Measurements from ENCODE around the gene PRPF40B. TPM values are rescaled to one million over a fixed set of nuclear protein-coding genes. Genes with fewer than 3 reads are reported as not detected.

The PRPF40B gene
- total RNA-seq, 3 donors from 2014 or later: 10.4 to 34.0 (median 32.8) TPM

DNA sequence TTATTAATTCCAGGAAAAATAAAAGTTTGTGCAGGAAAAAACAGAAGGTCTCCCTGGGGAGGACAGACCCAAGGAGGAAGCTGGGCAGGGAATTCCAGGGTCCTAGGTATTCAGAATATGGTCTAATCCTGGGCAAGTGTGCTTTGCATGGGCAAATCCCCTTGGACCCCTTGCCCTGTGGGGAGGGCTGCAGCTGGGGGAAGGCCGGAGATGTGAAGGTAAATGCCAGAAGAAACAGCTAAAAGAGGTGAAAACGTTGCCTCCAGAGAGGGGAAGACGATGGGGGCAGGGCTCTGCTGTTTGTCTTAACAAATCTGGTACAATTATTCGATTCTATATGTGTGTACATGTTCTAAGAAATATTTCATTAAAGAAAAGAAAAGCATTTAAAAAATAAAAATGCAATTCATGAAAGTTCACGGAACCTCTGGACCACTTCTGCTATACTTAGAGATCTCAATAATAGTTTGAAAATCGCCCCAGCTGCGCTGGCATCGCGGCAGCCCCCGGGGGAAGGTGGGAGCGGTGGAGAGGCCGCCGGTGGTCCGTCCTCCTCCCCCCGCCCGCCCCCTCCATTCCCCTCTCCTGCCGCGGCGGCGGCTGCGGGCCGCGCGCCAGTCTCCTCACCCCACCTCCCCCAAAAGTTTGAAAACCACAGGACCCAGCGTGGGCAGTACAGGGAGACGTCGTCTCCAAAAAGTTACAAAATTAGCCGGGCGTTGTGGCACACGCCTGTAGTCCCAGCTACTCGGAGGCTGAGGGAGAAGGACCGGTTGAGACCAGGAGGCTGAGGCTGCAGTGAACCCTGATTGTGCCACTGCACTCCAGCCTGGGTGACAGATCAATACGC, 1.5 kb upstream of the PRPF40B start:
- Histone ChIP-seq H3K4me1 (peaks cover 0 to 6% of the 10 kb centered on the region in 2 donors), H3K36me3 (no peaks in the 10 kb centered on the region), H3K27me3 (no peaks in the 10 kb centered on the region), H3K9me3 (no peaks in the 10 kb centered on the region), H3K27ac (peak overlapping the region; percentile 93 to 96), H3K4me3 (peak overlapping the region; percentile 51 to 77 (median 68))
- TF ChIP-seq POLR2AphosphoS5 (IDR thresholded peaks at IDR 0.05) (no peak), POLR2A (IDR thresholded peaks at IDR 0.05) (no peak)
- TF ChIP-seq, protein P1, sequence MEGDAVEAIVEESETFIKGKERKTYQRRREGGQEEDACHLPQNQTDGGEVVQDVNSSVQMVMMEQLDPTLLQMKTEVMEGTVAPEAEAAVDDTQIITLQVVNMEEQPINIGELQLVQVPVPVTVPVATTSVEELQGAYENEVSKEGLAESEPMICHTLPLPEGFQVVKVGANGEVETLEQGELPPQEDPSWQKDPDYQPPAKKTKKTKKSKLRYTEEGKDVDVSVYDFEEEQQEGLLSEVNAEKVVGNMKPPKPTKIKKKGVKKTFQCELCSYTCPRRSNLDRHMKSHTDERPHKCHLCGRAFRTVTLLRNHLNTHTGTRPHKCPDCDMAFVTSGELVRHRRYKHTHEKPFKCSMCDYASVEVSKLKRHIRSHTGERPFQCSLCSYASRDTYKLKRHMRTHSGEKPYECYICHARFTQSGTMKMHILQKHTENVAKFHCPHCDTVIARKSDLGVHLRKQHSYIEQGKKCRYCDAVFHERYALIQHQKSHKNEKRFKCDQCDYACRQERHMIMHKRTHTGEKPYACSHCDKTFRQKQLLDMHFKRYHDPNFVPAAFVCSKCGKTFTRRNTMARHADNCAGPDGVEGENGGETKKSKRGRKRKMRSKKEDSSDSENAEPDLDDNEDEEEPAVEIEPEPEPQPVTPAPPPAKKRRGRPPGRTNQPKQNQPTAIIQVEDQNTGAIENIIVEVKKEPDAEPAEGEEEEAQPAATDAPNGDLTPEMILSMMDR (IDR thresholded peaks at IDR 0.05): no peak
- no peak for DNase-seq (ENCODE audit: low spot score in 2 of 2)
- intact Hi-C loops (cut with DNase I; ENCODE audit: low total_unique reads): no loop called here

DNA sequence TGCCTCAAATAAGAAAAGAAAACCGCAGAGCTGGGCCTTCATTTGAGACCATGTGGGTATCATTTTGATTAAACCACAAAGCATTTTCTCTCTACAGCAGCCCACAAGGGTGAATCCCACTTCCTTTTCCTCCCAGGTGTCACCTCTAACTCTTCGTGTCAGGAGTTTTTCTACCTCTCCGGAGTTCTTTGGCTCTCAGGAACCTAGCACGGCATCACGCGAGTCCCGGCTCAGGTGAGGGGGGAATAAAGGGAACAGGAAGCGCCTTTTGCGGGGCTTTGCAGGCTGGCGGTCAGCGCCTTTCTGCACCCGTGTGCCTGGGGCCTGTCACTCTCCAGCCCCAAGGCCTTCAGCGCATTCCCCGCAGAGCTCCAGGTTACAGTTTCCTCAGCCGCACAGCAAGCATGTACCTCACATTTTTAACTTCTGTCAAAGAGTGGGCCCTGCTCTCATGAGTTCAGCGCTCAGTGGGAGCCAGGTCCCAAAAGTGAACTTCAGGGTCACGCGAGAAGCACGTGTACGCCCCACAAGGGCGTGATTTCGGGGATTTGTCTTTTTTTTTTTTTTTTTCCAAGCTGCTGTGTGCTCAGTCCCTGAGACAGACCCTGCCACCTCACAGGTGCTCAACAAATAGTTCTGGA, 740 bp upstream of the PRPF40B start:
- Histone ChIP-seq H3K4me1 (peaks cover 0 to 6% of the 10 kb centered on the region in 2 donors), H3K27me3 (no peaks in the 10 kb centered on the region), H3K27ac (peak overlapping the region; percentile 93 to 96), H3K4me3 (peak overlapping the region; percentile 51 to 77 (median 68)), H3K9me3 (no peaks in the 10 kb centered on the region), H3K36me3 (no peaks in the 10 kb centered on the region)
- peak in 2 of 3 donors; percentile 8 to 48 for TF ChIP-seq POLR2AphosphoS5 (IDR thresholded peaks at IDR 0.05)
- TF ChIP-seq, protein P1 (IDR thresholded peaks at IDR 0.05): no peak
- DNase-seq (ENCODE audit: low spot score in 2 of 2): no peak
- intact Hi-C loops (cut with DNase I; ENCODE audit: low total_unique reads): loop anchor here (1.0 kb wide), 1 partner anchor 30 kb away; no protein-coding TSS in a partner anchor

DNA sequence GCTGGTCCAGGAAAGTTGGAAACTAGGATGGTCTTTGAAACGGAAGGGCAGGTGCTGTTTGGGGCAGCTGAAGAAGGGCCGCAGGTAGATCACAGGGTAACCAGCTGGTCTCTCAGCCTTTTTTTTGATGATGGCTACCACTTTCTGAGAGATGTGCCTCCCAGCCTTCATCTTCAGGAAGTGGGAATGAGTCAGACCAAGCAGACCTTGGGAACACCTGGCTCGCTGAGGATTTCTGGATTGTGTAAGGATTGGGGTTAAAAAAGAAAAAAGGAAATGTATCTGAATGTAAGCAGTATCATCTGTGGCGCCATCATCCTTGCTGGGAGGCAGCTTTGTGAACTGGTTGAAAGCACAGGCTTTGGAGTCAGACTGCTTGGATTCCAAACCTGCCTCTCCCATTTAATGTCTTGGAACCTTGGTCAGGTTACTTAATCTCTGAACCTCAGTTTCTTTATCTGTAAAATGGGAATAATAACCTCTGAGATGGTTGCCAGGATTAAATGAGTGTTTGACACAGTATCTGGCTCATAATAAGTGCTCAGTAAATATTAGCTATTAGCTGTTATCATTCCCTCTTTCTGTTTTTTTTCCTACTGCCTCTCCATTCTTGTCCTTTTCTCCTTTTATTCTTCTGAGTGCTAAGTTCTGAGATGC, 1.7 kb downstream of the PRPF40B start:
- no peaks in the 10 kb centered on the region for H3K27me3 ChIP-seq
- peaks cover 0 to 6% of the 10 kb centered on the region in 2 donors for H3K4me1 ChIP-seq
- TF ChIP-seq, protein P1 (IDR thresholded peaks at IDR 0.05): no peak
- TF ChIP-seq POLR2AphosphoS5 (IDR thresholded peaks at IDR 0.05): no peak
- no peak for TF ChIP-seq POLR2A (IDR thresholded peaks at IDR 0.05)
- no peak for DNase-seq (ENCODE audit: low spot score in 2 of 2)
- peak overlapping the region; percentile 32 to 93 for H3K27ac ChIP-seq
- intact Hi-C loops (cut with DNase I; ENCODE audit: low total_unique reads): no loop called here
- no peak overlapping the region for H3K4me3 ChIP-seq
- H3K36me3 ChIP-seq: no peaks in the 10 kb centered on the region
- H3K9me3 ChIP-seq: no peaks in the 10 kb centered on the region

DNA sequence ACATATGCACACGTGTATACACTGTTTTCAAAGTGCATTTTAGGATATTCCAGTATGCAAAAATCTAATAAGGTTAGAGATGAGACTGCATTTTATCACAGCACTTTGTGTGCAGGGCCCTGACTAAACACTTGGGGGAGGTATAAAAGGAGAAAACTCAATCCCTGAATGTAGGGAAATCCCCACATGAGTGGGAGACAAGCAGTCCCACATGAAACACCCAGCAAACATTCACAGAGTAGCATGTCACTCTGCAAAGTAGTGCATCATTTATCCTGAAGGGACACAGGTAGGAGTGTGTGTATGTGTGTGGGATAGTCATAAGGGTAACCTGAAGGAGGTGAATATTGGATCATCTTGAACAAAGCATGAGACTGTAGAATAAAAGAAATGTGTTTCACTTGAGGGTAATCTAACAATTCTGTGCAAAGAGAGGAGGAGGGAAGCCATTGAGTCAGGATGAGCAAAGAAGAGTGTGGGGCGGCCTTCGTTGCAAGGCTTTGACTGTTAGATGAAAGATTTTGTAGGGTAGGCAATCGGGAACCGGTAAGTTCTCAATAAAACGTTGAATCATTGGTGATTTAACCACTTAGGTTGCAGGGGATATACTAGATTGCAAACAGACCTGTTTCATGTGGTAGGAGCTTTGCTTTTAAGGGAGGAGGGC, 2.9 kb downstream of the PRPF40B start:
- intact Hi-C loops (cut with DNase I; ENCODE audit: low total_unique reads): no loop called here
- no peaks in the 10 kb centered on the region for H3K27me3 ChIP-seq
- H3K4me1 ChIP-seq: peaks cover 0 to 6% of the 10 kb centered on the region in 2 donors
- TF ChIP-seq POLR2AphosphoS5 (IDR thresholded peaks at IDR 0.05): no peak
- TF ChIP-seq POLR2A (IDR thresholded peaks at IDR 0.05): no peak
- TF ChIP-seq, protein P1 (IDR thresholded peaks at IDR 0.05): no peak
- no peak overlapping the region for H3K4me3 ChIP-seq
- H3K9me3 ChIP-seq: no peaks in the 10 kb centered on the region
- H3K36me3 ChIP-seq: no peaks in the 10 kb centered on the region
- H3K27ac ChIP-seq: no peak overlapping the region
- no peak for DNase-seq (ENCODE audit: low spot score in 2 of 2)

Measured in breast epithelium (tissue), 4 donors.